Spleen (tissue), 11 donors: ENCODE results near the gene ELP4. TPM values are rescaled to one million over a fixed set of nuclear protein-coding genes. Genes with fewer than 3 reads are reported as not detected.

ENCODE experiments used
- DNase-seq: peaks from one replicate; pipeline ENCODE4 v3.0.0-alpha.2; 2020
- H3K27ac ChIP-seq, 8 donors: fragments of 200-600 bp; sonication (generic) in 7 of 8; 1 replicate in 4 of 8; 2 replicates in 4 of 8; pipeline versions ENCODE4 v1.5.0 to v1.8.0; 2016 to 2021; ENCODE audit warnings: inconsistent platforms in 4 of 8, mild to moderate bottlenecking in 4 of 8, moderate library complexity in 1 of 8
- H3K27me3 ChIP-seq, 7 donors: fragments of 200-600 bp; sonication (generic) in 6 of 7; replicated peaks in 1 of 7; 1 replicate in 4 of 7; 2 replicates in 3 of 7; pipeline versions ENCODE4 v1.5.0 to v1.8.0; 2016 to 2021; ENCODE audit warnings: inconsistent platforms in 3 of 7, mild to moderate bottlenecking in 1 of 7
- H3K36me3 ChIP-seq, 6 donors: fragments of 200-600 bp; sonication (generic) in 5 of 6; 1 replicate in 4 of 6; 2 replicates in 2 of 6; pipeline versions ENCODE4 v1.5.0 to v1.8.0; 2016 to 2021; ENCODE audit warnings: inconsistent platforms in 2 of 6
- H3K4me1 ChIP-seq, 6 donors: fragments of 200-600 bp; sonication (generic) in 5 of 6; 1 replicate in 3 of 6; 2 replicates in 3 of 6; pipeline versions ENCODE4 v1.5.0 to v1.8.0; 2016 to 2021; ENCODE audit warnings: inconsistent platforms in 3 of 6
- H3K4me3 ChIP-seq, 8 donors: fragments of 200-600 bp; sonication (generic) in 7 of 8; 1 replicate in 4 of 8; 2 replicates in 4 of 8; pipeline versions ENCODE4 v1.5.0 to v1.8.0; 2016 to 2021; ENCODE audit warnings: inconsistent platforms in 4 of 8, mild to moderate bottlenecking in 4 of 8, moderate library complexity in 2 of 8
- H3K9me3 ChIP-seq, 8 donors: fragments of 200-600 bp; sonication (generic) in 7 of 8; 1 replicate in 4 of 8; 2 replicates in 4 of 8; pipeline versions ENCODE4 v1.5.0 to v1.8.0; 2016 to 2021; ENCODE audit warnings: inconsistent platforms in 4 of 8
- POLR2A ChIP-seq, 3 donors: fragments of 450-650 bp; IDR thresholded peaks; one replicate each; pipeline ENCODE4 v1.5.1; 2017; ENCODE audit warnings: antibody characterized with exemption in 3 of 3, mild to moderate bottlenecking in 1 of 3
- POLR2AphosphoS5 ChIP-seq, 3 donors: sonication (generic); formaldehyde crosslinking; IDR thresholded peaks; one replicate each; pipeline ENCODE4 v1.5.1; 2017; ENCODE audit warnings: antibody characterized with exemption in 3 of 3
- WGBS, 5 donors: extraction: QIAGEN DNeasy Blood & Tissue Kit in 3 of 5; methylation state at CpG; one replicate each; pipeline versions ENCODE4 v1.1.5 to v1.1.7; 2013 to 2018; 5-methylcytosine and 5-hydroxymethylcytosine counted together
- intact Hi-C: fragments of 100-400 bp; cut with DNase I; formaldehyde crosslinking; loops from one replicate; pipeline ENCODE4 v1.15.0; 2023; ENCODE audit warnings: low total_unique reads
- polyA plus RNA-seq, 3 donors: library from polyadenylated mRNA; stranded (reverse); fragments of 200-250 nt; gene quantifications; one replicate each; pipeline ENCODE4 v1.2.1, GENCODE V29; 2013
- total RNA-seq, 7 donors: library from RNA; depleted of rRNA in 3 of 7; stranded (reverse); fragments of >200 nt in 3 of 7; fragmentation: NEBNext Ultra II Directional in 4 of 7; extraction: Animal tissue kit (Norgen Biotek cat#: 25700) in 4 of 7; gene quantifications; one replicate each; pipeline versions ENCODE4 v1.1.0 to v1.2.1, GENCODE V29; 2016 to 2021
- TF ChIP-seq, protein P1 (sequence below), 11 experiments: fragments of 200-600 bp in 7 of 11; fragments of 450-650 bp in 4 of 11; sonication (generic) in 4 of 11; IDR thresholded peaks in 8 of 11; conservative IDR thresholded peaks in 3 of 11; 1 replicate in 7 of 11; 2 replicates in 4 of 11; pipeline versions ENCODE4 v1.4.0 to v1.8.0; 2016 to 2021; ENCODE audit warnings: antibody characterized with exemption in 11 of 11, inconsistent platforms in 4 of 11, mild to moderate bottlenecking in 1 of 11
- donor health status: healthy with polysubstance abuse.
- donor health status: DM: no; HTN: no; CAD: no; lungs with moderate emphysema.
- donor health status: DM: no; HTN: no; CAD: no.
- donor health status: Bipolar disorder and iron deficiency.
- donor health status: healthy.
- donor health status: DM: no; HTN: no; CAD: no.
- donor health status: DM: yes; HTN: yes; CAD: no.

The ELP4 gene
- total and polyA plus RNA-seq, 10 donors = 6.1 to 34.6 (median 21.1) TPM

DNA sequence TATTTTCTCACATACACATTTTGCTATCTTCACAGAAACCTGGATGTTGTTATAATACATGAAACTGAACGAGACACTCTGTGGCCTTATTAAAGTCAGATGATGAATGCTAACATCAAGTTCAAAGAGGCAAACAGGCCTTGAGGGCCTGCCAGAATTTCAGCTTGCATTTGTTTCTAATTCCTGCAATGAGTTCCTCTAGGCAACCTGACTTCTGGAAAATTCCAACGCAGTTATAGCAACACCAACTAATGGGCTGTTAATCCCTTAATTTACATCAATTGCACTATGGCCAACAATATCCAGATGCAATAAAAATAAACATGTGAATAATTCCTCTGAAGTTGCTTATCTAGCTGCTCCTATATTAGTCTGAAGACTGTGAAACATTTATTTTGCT, 282.5 kb downstream of the ELP4 start:
- Histone ChIP-seq H3K4me3 (no peak overlapping the region), H3K4me1 (peaks cover 0 to 3% (median 0%) of the 10 kb centered on the region in 6 donors), H3K27me3 (peaks cover 0 to 43% (median 19%) of the 10 kb centered on the region in 7 donors), H3K9me3 (no peaks in the 10 kb centered on the region), H3K36me3 (peaks cover 0 to 3% (median 0%) of the 10 kb centered on the region in 6 donors), H3K27ac (no peak overlapping the region)
- no peak for DNase-seq
- no peak for TF ChIP-seq POLR2A (IDR thresholded peaks at IDR 0.05)
- no peak for TF ChIP-seq POLR2AphosphoS5 (IDR thresholded peaks at IDR 0.05)
- TF ChIP-seq, protein P1, sequence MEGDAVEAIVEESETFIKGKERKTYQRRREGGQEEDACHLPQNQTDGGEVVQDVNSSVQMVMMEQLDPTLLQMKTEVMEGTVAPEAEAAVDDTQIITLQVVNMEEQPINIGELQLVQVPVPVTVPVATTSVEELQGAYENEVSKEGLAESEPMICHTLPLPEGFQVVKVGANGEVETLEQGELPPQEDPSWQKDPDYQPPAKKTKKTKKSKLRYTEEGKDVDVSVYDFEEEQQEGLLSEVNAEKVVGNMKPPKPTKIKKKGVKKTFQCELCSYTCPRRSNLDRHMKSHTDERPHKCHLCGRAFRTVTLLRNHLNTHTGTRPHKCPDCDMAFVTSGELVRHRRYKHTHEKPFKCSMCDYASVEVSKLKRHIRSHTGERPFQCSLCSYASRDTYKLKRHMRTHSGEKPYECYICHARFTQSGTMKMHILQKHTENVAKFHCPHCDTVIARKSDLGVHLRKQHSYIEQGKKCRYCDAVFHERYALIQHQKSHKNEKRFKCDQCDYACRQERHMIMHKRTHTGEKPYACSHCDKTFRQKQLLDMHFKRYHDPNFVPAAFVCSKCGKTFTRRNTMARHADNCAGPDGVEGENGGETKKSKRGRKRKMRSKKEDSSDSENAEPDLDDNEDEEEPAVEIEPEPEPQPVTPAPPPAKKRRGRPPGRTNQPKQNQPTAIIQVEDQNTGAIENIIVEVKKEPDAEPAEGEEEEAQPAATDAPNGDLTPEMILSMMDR (IDR thresholded peaks at IDR 0.05 in 8 of 11, conservative IDR thresholded peaks at IDR 0.05 in 3 of 11) = no peak
- intact Hi-C loops = no loop called here
- 81 to 96% (median 90%) methylated on average over 2 of the region's 2 CpGs for WGBS, 5 donors

DNA sequence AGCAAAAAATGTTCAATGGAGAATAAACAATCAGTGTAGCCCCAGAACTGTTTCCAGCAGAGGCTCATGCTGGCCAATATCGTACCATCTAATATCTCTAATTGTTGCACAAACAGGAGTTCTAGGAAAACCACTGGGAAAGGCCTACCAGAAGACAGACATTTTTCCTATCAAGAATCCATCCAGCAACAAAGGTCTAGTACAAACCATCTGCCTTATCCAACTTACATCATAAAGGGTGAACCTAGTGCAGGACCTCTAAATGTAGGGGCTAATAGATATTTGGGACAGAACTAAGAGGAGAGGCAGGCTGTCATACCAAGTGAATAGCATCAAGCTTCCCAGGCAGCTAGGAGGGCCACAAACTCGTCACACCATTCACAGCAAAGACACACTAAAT, 282.9 kb downstream of the ELP4 start:
- Histone ChIP-seq H3K4me1 (peaks cover 0 to 6% (median under 1%) of the 10 kb centered on the region in 6 donors), H3K27me3 (peaks cover 0 to 47% (median 23%) of the 10 kb centered on the region in 7 donors), H3K4me3 (no peak overlapping the region), H3K27ac (no peak overlapping the region), H3K9me3 (no peaks in the 10 kb centered on the region), H3K36me3 (no peaks in the 10 kb centered on the region)
- no peak for DNase-seq
- TF ChIP-seq, protein P1 (IDR thresholded peaks at IDR 0.05 in 8 of 11, conservative IDR thresholded peaks at IDR 0.05 in 3 of 11) = no peak
- TF ChIP-seq POLR2AphosphoS5 (IDR thresholded peaks at IDR 0.05) = no peak
- no peak for TF ChIP-seq POLR2A (IDR thresholded peaks at IDR 0.05)
- intact Hi-C loops = no loop called here
- 82 to 91% (median 90%) methylated on average over 2 of the region's 2 CpGs for WGBS, 5 donors

GRCh38 chr11:31793264-31793663, 283.7 kb downstream of the ELP4 start:
- WGBS, 5 donors = 80 to 97% (median 94%) methylated on average over 10 of the region's 10 CpGs
- DNase-seq = peak; percentile 59
- H3K9me3 ChIP-seq = no peaks in the 10 kb centered on the region
- intact Hi-C loops = no loop called here
- H3K4me3 ChIP-seq = no peak overlapping the region
- H3K4me1 ChIP-seq = peaks cover 0 to 14% (median 6%) of the 10 kb centered on the region in 6 donors
- TF ChIP-seq POLR2A (IDR thresholded peaks at IDR 0.05) (no peak), POLR2AphosphoS5 (IDR thresholded peaks at IDR 0.05) (no peak)
- peaks cover under 1 to 55% (median 32%) of the 10 kb centered on the region in 7 donors for H3K27me3 ChIP-seq
- H3K36me3 ChIP-seq = no peaks in the 10 kb centered on the region
- no peak overlapping the region for H3K27ac ChIP-seq

DNA sequence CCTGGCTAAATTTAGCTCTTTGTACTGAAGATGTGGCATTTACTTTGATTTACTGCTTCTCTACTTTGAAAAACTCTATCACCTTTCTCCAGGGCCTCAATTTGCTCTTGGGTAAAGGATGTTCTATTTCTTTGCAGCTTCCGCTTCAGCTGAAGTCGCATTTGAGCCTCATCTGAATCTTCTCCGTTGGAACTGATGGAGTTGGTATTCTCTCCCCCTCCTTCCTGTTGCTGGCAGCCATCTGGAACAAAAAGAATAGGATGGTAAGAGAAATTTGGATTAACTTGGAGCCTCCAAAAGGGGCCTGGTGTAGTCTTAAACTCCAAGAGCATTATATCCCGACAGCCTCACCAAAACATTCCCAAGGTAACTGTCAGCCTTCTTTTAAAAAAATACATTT, 285.0 kb downstream of the ELP4 start:
- no peak for DNase-seq
- Histone ChIP-seq H3K4me1 (peaks cover 5 to 27% (median 17%) of the 10 kb centered on the region in 6 donors), H3K9me3 (no peaks in the 10 kb centered on the region), H3K4me3 (no peak overlapping the region), H3K36me3 (no peaks in the 10 kb centered on the region), H3K27ac (no peak overlapping the region), H3K27me3 (peaks cover 5 to 68% (median 44%) of the 10 kb centered on the region in 7 donors)
- intact Hi-C loops = no loop called here
- TF ChIP-seq POLR2A (IDR thresholded peaks at IDR 0.05) (no peak), POLR2AphosphoS5 (IDR thresholded peaks at IDR 0.05) (no peak)
- TF ChIP-seq, protein P1 (IDR thresholded peaks at IDR 0.05 in 8 of 11, conservative IDR thresholded peaks at IDR 0.05 in 3 of 11) = no peak
- WGBS, 5 donors = 65 to 77% (median 72%) methylated on average over 4 of the region's 4 CpGs
